ENCODE measurements around the gene TH.

GRCh38 chr11:2207773-2208621, 36.4 kb upstream of the TH start:
- TF ChIP-seq CTCF (conservative IDR thresholded peaks at IDR 0.05; ENCODE audit: low read length) = no peak
- no peak for TF ChIP-seq EZH2phosphoT487 (IDR thresholded peaks at IDR 0.05; ENCODE audit: borderline replicate concordance, low read depth, low read length)

Measured in OCI-LY7 (cell line).